Stimulated activated CD4-positive, alpha-beta T cell treated with anti-CD3 and anti-CD28 coated beads, Interleukin-15, amount 100 ng/mL, for 1 hour (primary cell): ENCODE measurements around the gene GSX1.

Source experiments
- DNase-seq, 2 donors: peaks; one replicate each; pipeline ENCODE4 v3.0.0-alpha.2; 2020; ENCODE audit warnings: low read depth in 1 of 2, low spot score in 1 of 2

GSX1 gene

DNA sequence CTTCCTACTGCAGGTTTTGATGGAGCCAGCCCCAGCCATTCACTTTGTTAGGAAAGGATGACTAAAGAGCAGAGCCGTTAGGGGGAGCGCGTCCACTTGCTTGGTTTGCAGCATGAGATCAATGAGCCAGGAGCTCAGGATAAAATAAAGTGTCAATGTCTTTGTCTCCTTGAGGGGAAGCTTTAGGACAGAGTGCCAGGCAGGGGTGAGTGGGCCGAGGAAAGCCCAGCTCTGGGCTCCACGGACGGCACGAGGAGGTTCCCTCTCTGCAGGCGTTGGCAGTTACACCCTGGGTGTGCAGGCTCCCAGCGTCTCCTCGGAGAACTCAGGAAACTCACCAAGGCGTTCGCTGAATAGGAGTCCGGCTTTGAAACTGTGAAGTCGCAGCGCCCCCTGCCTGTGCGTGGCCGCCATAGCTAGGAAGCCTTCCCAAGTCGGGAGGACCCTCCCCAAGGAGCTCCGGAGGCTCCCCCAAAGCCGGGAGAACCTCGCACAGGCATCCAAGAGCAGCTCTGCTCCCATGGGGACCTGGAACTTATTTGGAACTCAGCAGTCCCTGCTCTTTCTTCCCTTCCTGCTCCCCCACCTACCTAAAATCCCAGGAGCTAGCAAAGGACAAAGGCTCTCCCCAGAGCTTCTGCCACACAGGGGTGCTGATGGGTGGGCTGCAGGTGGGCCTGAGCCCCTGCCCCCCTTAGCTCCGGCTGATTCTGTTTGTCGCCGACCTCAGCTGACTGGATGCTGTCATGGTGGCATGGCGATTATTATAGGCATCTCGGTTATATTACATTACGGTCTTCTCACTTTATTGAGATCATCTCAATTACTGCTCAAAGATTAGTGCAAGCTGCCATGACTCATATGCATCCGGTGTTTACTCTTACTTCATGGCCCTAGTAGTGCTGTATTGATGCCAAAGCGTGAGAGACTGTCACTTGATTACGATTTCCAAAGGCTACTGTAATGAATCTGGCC, 34.4 kb downstream of the GSX1 start:
- DNase-seq = peak; percentile 37 to 49

GRCh38 chr13:27827646-27828045, 35.4 kb downstream of the GSX1 start:
- DNase-seq = no peak

DNA sequence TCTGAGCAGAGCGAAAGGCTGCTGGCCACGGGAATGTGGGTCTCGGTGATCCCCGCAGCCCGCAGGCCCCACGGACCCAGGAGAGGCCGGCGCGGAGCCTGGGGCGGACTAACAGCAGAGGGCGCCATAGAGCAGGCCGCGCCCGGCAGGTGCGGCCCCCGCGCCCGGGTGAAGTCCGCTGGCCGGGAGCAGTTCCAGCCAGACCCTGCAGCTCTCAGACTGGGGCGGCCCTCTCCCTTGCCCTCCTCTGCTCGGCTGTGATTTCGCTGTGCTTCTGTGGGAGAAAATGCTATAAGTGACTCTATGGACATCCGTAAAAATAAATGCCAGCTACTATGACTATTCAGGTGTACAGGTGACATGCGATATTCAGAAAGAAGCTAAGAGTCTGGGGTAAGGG, 37.7 kb downstream of the GSX1 start:
- DNase-seq = peak; percentile 13 to 58

DNA sequence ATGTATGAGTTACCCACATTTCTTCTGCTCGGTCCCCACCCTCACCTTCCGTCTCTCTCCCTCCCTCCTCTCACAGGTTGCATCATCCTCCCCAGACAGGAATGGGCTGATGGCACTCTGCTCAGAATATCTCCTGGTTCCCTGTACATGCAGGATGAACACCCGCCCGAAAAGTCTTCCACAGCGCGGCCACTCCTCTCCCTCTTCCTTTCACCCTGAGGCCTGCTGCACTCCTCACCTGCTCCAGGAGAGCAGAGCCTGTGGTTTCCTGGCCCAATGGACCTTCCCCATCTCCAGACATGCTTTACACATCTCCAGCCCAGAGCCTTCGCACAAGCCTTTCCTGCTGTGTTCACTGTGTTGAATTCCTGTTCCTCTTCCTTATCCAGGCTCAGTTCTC, 40.9 kb downstream of the GSX1 start:
- no peak for DNase-seq

DNA sequence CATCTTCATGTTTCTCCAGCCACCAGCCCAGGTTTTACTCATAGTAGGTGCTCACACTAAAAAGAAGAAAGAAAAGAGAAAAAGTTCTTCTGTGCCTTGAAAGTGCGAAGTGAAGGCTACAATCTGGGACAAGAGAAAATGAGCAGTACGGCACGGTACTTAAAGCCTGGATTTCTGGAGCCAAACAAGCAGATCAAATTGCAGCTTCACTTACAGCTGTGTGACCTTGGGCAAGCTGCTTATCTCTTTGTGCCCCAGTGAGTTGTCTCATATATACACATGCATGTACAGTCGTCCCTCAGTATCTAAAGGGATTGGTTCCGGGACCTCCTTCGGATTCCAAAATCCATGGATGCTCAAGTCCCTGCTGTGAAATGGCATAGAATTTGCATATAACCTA, 41.8 kb downstream of the GSX1 start:
- DNase-seq = no peak

DNA sequence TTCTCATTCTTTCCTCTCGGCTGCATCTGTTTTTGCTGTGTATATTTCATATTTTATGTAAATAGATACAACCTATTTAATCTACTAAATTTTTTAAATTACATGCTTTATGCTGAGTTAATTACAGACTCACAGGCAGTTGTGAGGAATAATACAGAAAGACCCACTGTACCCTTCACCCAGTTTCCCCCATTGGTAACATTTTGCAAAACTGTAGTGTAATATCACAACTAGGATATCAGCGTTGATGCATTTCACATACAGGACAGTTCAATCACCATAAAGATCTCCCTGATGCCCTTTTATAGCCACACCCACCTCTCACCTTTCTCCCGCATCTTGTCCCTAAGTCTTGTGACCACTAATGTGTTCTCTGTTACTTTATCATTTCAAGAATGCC, 43.5 kb downstream of the GSX1 start:
- no peak for DNase-seq

DNA sequence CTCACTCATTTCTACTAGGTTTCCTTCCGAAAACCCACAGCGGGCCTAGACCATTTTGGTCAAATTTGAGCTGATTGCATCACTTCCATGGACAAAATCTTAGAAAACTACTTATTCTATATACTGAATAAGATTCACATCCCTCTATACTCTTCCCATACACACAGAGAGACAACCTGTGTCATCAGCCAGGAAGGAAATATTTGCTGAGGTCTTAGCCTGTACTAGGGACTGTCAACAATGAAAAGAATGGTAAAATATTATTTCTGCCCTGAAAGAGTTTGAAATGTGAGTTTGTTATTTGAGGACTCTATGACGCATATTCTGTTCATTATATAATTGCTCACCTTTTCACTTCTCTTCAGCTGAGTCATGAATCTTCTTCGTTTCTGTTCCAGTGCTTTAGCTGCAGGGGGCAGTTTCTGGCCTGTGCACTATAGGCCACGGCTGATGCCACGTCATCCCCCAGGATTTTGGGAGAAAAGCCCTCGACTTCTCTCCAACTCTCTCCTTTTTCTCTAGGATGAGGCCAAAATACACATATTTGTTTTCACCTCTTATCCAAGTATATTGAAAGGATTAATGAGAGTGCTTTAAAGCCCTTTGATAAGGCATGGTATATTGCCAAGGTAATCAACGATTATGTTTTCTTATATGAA, 47.7 kb downstream of the GSX1 start:
- no peak for DNase-seq

GRCh38 chr13:27842571-27842970, 50.3 kb downstream of the GSX1 start:
- DNase-seq = no peak
